ENCODE results near the gene WNT1.
A peak's percentile ranks its signal among the peaks of the same experiment; 100 is the strongest.

WNT1 gene

DNA sequence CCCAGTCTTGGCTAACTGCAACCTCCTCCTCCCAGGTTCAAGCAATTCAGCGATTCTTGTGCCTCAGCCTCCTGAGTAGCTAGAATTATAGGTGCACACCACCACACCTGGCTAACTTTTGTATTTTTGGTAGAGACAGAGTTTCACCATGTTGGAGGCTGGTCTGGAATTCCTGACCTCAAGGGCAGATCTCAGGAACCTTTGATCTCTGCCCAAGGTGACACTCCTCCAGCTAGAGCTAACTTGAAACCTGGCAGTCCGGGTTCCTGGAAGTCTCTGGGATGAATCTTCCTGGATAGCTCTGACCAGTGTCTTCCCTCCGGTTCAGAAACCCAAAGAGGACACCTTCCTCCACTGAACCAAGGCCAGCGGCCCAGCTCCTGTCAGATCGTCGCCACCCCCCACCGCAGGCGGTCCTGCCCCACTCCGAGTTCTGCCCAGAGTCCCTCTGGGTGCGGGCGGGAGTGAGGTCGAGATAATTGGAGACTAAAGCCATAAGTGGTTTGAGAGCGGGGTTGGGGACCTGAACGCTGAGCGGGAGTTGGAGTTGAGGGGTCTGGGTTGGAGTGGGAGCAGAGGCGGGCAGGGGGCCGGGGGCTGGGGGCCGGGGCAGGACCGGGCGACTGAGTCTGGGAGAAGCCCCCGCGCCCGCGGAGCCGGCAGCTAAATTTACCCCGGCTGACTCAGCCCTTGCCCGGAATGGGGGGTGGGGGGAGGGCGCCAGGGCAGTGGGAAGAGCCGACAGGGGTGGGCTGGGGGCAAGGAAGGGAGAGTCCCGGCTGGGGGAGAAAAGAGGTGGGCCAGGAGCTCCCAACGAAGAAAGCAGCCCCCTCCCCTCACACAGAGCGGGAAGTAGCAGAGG lies 16.3 kb downstream of the WNT1 start:
- no peak overlapping the region for H2AFZ ChIP-seq

DNA sequence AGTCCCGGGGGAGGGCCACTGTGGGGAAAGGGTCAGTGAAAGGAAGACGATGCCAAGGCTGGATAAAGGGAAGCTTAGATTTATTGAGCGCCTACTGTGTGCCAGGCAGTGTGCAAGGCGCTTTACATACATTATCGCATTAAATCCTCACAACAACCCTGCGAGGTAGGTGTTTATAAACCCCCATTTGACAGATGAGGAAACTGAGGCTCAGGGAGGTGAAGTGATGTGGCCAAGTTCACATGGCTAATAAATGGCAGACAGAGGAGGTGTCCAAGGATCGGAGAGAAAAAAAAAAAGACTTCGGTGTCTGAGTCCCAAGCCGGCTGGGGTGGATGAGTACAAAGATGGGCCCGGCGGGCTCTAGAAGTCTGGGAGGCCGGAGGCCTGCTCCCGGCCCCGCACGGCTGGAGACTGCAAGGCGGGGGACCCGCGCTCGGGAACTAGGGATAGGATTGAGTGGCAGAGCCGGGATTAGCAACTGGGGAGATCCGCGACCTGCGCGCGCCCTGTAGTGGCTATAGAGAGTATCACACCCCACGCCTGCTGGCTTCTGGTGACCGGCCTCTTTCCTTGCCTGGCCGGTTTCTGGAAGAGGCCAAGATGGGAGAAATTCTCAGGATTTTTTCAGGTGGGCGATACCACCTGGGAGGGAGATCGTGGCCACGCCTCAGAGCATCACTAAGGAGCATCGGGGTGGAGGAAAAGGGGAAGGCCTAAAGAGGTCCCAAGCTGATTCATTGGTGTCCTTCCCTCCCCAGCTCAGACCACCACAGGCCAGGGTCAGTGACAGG lies 17.2 kb downstream of the WNT1 start:
- Histone ChIP-seq H3K9ac (no peak overlapping the region), H3K27ac (no peak overlapping the region)
- TF ChIP-seq, protein P1, sequence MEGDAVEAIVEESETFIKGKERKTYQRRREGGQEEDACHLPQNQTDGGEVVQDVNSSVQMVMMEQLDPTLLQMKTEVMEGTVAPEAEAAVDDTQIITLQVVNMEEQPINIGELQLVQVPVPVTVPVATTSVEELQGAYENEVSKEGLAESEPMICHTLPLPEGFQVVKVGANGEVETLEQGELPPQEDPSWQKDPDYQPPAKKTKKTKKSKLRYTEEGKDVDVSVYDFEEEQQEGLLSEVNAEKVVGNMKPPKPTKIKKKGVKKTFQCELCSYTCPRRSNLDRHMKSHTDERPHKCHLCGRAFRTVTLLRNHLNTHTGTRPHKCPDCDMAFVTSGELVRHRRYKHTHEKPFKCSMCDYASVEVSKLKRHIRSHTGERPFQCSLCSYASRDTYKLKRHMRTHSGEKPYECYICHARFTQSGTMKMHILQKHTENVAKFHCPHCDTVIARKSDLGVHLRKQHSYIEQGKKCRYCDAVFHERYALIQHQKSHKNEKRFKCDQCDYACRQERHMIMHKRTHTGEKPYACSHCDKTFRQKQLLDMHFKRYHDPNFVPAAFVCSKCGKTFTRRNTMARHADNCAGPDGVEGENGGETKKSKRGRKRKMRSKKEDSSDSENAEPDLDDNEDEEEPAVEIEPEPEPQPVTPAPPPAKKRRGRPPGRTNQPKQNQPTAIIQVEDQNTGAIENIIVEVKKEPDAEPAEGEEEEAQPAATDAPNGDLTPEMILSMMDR (IDR thresholded peaks at IDR 0.05), result peak; percentile 90

More for the DNA sequence above, 16.3 kb downstream of the WNT1 start:
- Histone ChIP-seq H3K27ac (no peak overlapping the region), H3K27me3 (ENCODE audit: control insufficient read depth, insufficient read depth, low read length) (no peaks in the 10 kb centered on the region), H3K36me3 (ENCODE audit: control insufficient read depth, insufficient read depth, low read length) (no peaks in the 10 kb centered on the region), H3K9ac (no peak overlapping the region), H3K4me3 (ENCODE audit: low read depth, low read length) (no peak overlapping the region), H3K4me1 (peaks cover 2% of the 10 kb centered on the region), H3K9me3 (ENCODE audit: control insufficient read depth, low read length) (no peaks in the 10 kb centered on the region), H3K4me2 (ENCODE audit: low read length) (no peak overlapping the region), H3K79me2 (no peaks in the 10 kb centered on the region)
- TF ChIP-seq, protein P1 (IDR thresholded peaks at IDR 0.05), result no peak

DNA sequence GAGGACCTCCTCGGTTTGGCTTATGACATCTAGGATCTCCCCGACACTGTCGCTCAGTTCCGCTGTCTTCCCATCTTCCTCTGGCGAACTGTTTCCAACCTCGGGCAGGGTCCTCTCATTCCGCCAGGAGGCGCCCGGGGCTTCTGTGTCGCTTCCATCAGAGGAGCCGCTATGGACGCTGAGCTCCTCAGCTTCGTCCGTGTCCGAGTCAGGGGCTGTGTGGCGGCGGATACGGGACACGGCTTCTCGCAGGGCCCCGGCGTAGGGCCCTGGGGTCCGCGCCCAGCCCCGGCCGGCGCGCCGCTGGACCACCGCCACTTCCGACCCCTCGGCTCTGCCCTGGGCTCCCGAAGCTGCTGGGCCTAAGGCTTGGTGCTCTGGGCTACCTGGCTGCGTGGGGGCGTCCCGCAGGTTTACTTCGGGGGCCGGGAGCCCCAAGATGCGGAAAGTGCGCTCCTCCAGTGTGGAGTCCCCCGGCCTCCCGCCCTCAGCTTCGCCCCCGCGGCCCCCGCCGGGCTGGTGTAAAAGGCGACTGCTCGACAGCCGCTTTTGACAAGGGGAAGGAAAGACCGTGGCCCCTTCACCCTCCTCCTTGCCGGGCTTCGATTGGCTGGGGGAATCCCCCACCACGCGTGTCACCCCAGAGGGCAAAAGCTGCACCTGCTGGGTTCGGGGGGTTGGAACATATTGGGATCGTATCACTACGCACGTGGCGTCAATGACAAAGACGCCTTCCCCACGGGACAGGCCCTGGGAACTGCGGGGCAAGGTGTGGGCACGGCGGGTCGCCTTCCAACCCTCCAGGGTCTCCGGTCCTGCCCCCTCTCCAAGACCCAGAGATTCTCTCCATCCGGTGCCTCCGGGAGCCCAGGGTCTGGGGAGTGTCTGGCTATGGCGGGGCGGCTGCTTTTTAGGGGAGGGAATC lies 18.9 kb downstream of the WNT1 start:
- no peaks in the 10 kb centered on the region for H3K9me3 ChIP-seq (ENCODE audit: control insufficient read depth, low read length)
- H3K27me3 ChIP-seq (ENCODE audit: control insufficient read depth, insufficient read depth, low read length), result no peaks in the 10 kb centered on the region

More for the DNA sequence above, 17.2 kb downstream of the WNT1 start:
- Histone ChIP-seq H3K4me1 (peaks cover 8% of the 10 kb centered on the region), H3K9me3 (ENCODE audit: control insufficient read depth, low read length) (no peaks in the 10 kb centered on the region), H3K27me3 (ENCODE audit: control insufficient read depth, insufficient read depth, low read length) (no peaks in the 10 kb centered on the region), H3K79me2 (no peaks in the 10 kb centered on the region), H3K4me3 (ENCODE audit: low read depth, low read length) (no peak overlapping the region), H3K4me2 (ENCODE audit: low read length) (peak overlapping the region; percentile 60), H3K36me3 (ENCODE audit: control insufficient read depth, insufficient read depth, low read length) (no peaks in the 10 kb centered on the region), H2AFZ (peak overlapping the region; percentile 80)

More for the DNA sequence above, 18.9 kb downstream of the WNT1 start:
- TF ChIP-seq, protein P1 (IDR thresholded peaks at IDR 0.05), result peak; percentile 85
- Histone ChIP-seq H3K4me3 (ENCODE audit: low read depth, low read length) (no peak overlapping the region), H3K36me3 (ENCODE audit: control insufficient read depth, insufficient read depth, low read length) (no peaks in the 10 kb centered on the region), H3K4me1 (peaks cover 8% of the 10 kb centered on the region), H3K79me2 (no peaks in the 10 kb centered on the region), H3K9ac (no peak overlapping the region), H3K27ac (no peak overlapping the region), H2AFZ (peak overlapping the region; percentile 75), H3K4me2 (ENCODE audit: low read length) (peak overlapping the region; percentile 40)
